HepG2 (cell line): ENCODE results near the gene MRPS17. TPM values are rescaled to one million over a fixed set of nuclear protein-coding genes. Genes with fewer than 3 reads are reported as not detected.

Experiments used
- CBX1 ChIP-seq: IDR thresholded peaks from one replicate; pipeline ENCODE4 v1.6.1; 2016; ENCODE audit warnings: antibody characterized with exemption, low read depth
- CHD4 ChIP-seq: fragments of 200-600 bp; sonication (generic); IDR thresholded peaks from 2 replicates; pipeline ENCODE4 v1.7.0; 2017; ENCODE audit warnings: mild to moderate bottlenecking, low read length, borderline replicate concordance
- DMAP1 ChIP-seq: IDR thresholded peaks from 2 replicates; pipeline ENCODE4 v1.6.1; 2016
- ETS1 ChIP-seq: sonication (generic); formaldehyde crosslinking; IDR thresholded peaks from 2 replicates; pipeline ENCODE4 v1.4.0; 2020; ENCODE audit warnings: missing genetic modification reagents
- HNRNPUL1 ChIP-seq: fragments of 200-400 bp; formaldehyde crosslinking; IDR thresholded peaks from 2 replicates; pipeline ENCODE4 v1.6.1; 2017; ENCODE audit warnings: low read depth, mild to moderate bottlenecking, low read length, moderate library complexity
- IRX3 ChIP-seq: sonication (generic); formaldehyde crosslinking; IDR thresholded peaks from 2 replicates; pipeline ENCODE4 v1.8.1; 2023; ENCODE audit warnings: mild to moderate bottlenecking, low read depth, missing genetic modification reagents, borderline replicate concordance
- KAT8 ChIP-seq: IDR thresholded peaks from 2 replicates; pipeline ENCODE4 v1.6.1; 2016; ENCODE audit warnings: missing genetic modification reagents, missing compliant biosample characterization
- KLF9 ChIP-seq: IDR thresholded peaks from 2 replicates; pipeline ENCODE4 v1.6.1; 2016; ENCODE audit warnings: low read depth
- MLXIP ChIP-seq: sonication (generic); formaldehyde crosslinking; IDR thresholded peaks from 2 replicates; pipeline ENCODE4 v1.9.0; 2021; ENCODE audit warnings: missing genetic modification reagents, borderline replicate concordance
- MNT ChIP-seq: fragments of 450-650 bp; IDR thresholded peaks from 2 replicates; pipeline ENCODE4 v1.6.1; 2016
- RAD51 ChIP-seq: fragments of 450-650 bp; IDR thresholded peaks from 2 replicates; pipeline ENCODE4 v1.6.1; 2016; ENCODE audit warnings: borderline replicate concordance
- SIN3A ChIP-seq: IDR thresholded peaks from 2 replicates; pipeline ENCODE4 v1.6.1; 2011; ENCODE audit warnings: low read depth, mild to moderate bottlenecking, control low read depth, low read length, borderline replicate concordance
- SMARCE1 ChIP-seq: fragments of 450-650 bp; IDR thresholded peaks from 2 replicates; pipeline ENCODE4 v1.6.1; 2017; ENCODE audit warnings: borderline replicate concordance
- SRSF4 ChIP-seq: fragments of 200-400 bp; formaldehyde crosslinking; IDR thresholded peaks from one replicate; pipeline ENCODE4 v1.6.1; 2018; ENCODE audit warnings: mild to moderate bottlenecking, low read depth, low read length, moderate library complexity; ENCODE audit not compliant: poor library complexity, severe bottlenecking
- THAP11 ChIP-seq: IDR thresholded peaks from 2 replicates; pipeline ENCODE4 v1.6.1; 2016; ENCODE audit warnings: missing biosample characterization, missing genetic modification reagents
- YEATS4 ChIP-seq: sonication (generic); formaldehyde crosslinking; IDR thresholded peaks from 2 replicates; pipeline ENCODE4 v1.4.0; 2020; ENCODE audit warnings: missing genetic modification reagents, borderline replicate concordance
- ZNF224 ChIP-seq: sonication (generic); formaldehyde crosslinking; IDR thresholded peaks from 2 replicates; pipeline ENCODE4 v1.5.0; 2020; ENCODE audit warnings: mild to moderate bottlenecking, missing genetic modification reagents
- ZNF639 ChIP-seq: conservative IDR thresholded peaks from 2 replicates; pipeline ENCODE4 v1.6.1; 2018; ENCODE audit warnings: missing genetic modification reagents
- ZNF746 ChIP-seq: sonication (generic); formaldehyde crosslinking; IDR thresholded peaks from 2 replicates; pipeline ENCODE4 v1.8.0; 2022; ENCODE audit warnings: mild to moderate bottlenecking, missing genetic modification reagents
- polyA plus RNA-seq, 8 experiments: library from polyadenylated mRNA; depleted of rRNA in 3 of 8; stranded (reverse) in 7 of 8; unstranded in 1 of 8; fragments of >200 nt; fragmentation: Illumina TruSeq in 4 of 8; extraction: Trizol in 4 of 8; gene quantifications; 2 replicates each; pipeline versions ENCODE4 v1.2.1 to v1.2.3, GENCODE V29; 2011 to 2016; ENCODE audit warnings: low read depth in 4 of 8, missing spikeins in 1 of 8, mixed read lengths in 1 of 8; ENCODE audit not compliant: insufficient read depth in 1 of 8
- total RNA-seq, 5 experiments: library from RNA; depleted of rRNA; stranded (reverse); fragments of >200 nt; fragmentation: Illumina TruSeq; extraction: Trizol; gene quantifications; 2 replicates each; pipeline ENCODE4 v1.2.3, GENCODE V29; 2016; ENCODE audit warnings: low read depth in 1 of 5

Gene MRPS17
- total and polyA plus RNA-seq, 2 of the 13 experiments (the other 11 are each of a cell fraction or from before 2014, with no cell fraction given), result 14.9 to 31.3 TPM

- TF ChIP-seq ETS1 (CRISPR knock-in tag) (no peak), SRSF4 (no peak), SMARCE1 (no peak), IRX3 (CRISPR knock-in tag) (no peak), KLF9 (no peak), YEATS4 (0 out of 2 replicates have a peak, but pooled peaks have one; percentile 39), THAP11 (CRISPR knock-in tag) (no peak), DMAP1 (peak; percentile 53; the same call in 1 of the 2 replicates), KAT8 (peak; percentile 56), SIN3A (no peak), ZNF639 (no peak), CBX1 (no peak), RAD51 (0 out of 2 replicates have a peak, but pooled peaks have one; percentile 41), ZNF746 (CRISPR knock-in tag) (no peak), MNT (peak; percentile 65), HNRNPUL1 (no peak), ZNF224 (CRISPR knock-in tag) (no peak), CHD4 (no peak), MLXIP (CRISPR knock-in tag) (no peak)
Observed at GRCh38 chr7:55996856-55997500, 45.3 kb downstream of the MRPS17 start (continued).
